DND-41 (cell line): Measurements from ENCODE around the gene PTPRN2.

ENCODE experiments used
- ATAC-seq: fragments of 200-7000 bp; cut with Tn5 transposase; 3 replicates; pipeline ENCODE4 v1.9.1; 2021; ENCODE audit warnings: low read depth; ENCODE audit not compliant: insufficient read depth
- DNase-seq: peaks from one replicate; pipeline ENCODE4 v3.0.0-alpha.2; 2020
- H2AFZ ChIP-seq: 2 replicates; pipeline ENCODE4 v1.6.0; 2012; ENCODE audit warnings: low read depth, low read length
- H3K27ac ChIP-seq: 2 replicates; pipeline ENCODE4 v1.5.1; 2012; ENCODE audit warnings: low read length, inconsistent platforms
- H3K27me3 ChIP-seq: fragments of 200-600 bp; sonication (generic); 2 replicates; pipeline ENCODE4 v1.6.0; 2012; ENCODE audit warnings: low read length, mild to moderate bottlenecking, inconsistent platforms; ENCODE audit not compliant: insufficient read depth, poor library complexity
- H3K36me3 ChIP-seq: 2 replicates; pipeline ENCODE4 v1.5.1; 2012; ENCODE audit warnings: low read length, inconsistent platforms; ENCODE audit not compliant: insufficient read depth
- H3K4me1 ChIP-seq: 2 replicates; pipeline ENCODE4 v1.5.1; 2012; ENCODE audit warnings: mild to moderate bottlenecking, low read length; ENCODE audit not compliant: insufficient read depth
- H3K4me2 ChIP-seq: 2 replicates; pipeline ENCODE4 v1.6.0; 2012; ENCODE audit warnings: mild to moderate bottlenecking, moderate library complexity, low read length, inconsistent platforms; ENCODE audit not compliant: insufficient read depth
- H3K4me3 ChIP-seq, 2 experiments: fragments of 200-600 bp in 1 of 2; shearing (Covaris generic) in 1 of 2; 2 replicates each; pipeline ENCODE4 v1.5.1; 2012 to 2016; ENCODE audit warnings: inconsistent platforms in 2 of 2, low read length in 2 of 2, mild to moderate bottlenecking in 2 of 2, low read depth in 1 of 2, moderate library complexity in 1 of 2
- H3K79me2 ChIP-seq: 2 replicates; pipeline ENCODE4 v1.6.0; 2012; ENCODE audit warnings: low read length, inconsistent platforms; ENCODE audit not compliant: insufficient read depth
- H3K9ac ChIP-seq: 2 replicates; pipeline ENCODE4 v1.6.0; 2012; ENCODE audit warnings: low read depth, mild to moderate bottlenecking, inconsistent platforms, low read length, moderate library complexity
- H3K9me3 ChIP-seq: 2 replicates; pipeline ENCODE4 v1.5.1; 2012; ENCODE audit warnings: low read length, moderate library complexity, mild to moderate bottlenecking, inconsistent platforms; ENCODE audit not compliant: insufficient read depth, severe bottlenecking
- H4K20me1 ChIP-seq: 2 replicates; pipeline ENCODE4 v1.6.0; 2012; ENCODE audit warnings: low read length; ENCODE audit not compliant: insufficient read depth
- EZH2 ChIP-seq: IDR thresholded peaks from 3 replicates; pipeline ENCODE4 v1.6.1; 2012; ENCODE audit warnings: borderline replicate concordance, low read depth, mild to moderate bottlenecking, moderate library complexity, low read length, inconsistent platforms; ENCODE audit not compliant: severe bottlenecking
- TF ChIP-seq, protein P1 (sequence below): IDR thresholded peaks from 2 replicates; pipeline ENCODE4 v1.5.1; 2012; ENCODE audit warnings: borderline replicate concordance, low read length, moderate library complexity, mild to moderate bottlenecking; ENCODE audit not compliant: poor library complexity, severe bottlenecking; ENCODE audit errors: extremely low read depth

Gene PTPRN2

DNA sequence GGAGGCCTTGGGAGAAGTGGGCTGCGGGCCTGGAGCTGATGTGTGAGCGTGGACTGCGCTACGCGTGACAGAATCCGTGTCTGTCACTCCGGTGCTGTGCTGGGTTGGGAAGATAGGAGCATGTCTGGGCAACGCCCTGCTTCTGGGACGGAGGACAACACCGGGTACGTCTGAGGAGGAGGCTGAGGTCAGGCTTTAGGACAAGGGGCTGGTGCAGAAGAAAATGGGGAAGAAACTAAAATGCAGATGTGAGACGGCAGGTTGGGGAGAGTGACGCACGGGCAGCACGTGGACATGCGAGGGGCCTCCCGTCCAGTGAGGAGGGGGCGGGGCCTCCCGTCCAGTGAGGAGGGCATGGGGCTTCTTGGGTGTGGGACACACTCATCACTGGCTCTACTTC is 1043.4 kb downstream of the PTPRN2 start:
- no peak for DNase-seq
- Histone ChIP-seq H2AFZ (no peak overlapping the region), H3K9ac (no peak overlapping the region), H3K4me3 (no peak overlapping the region), H3K4me1 (no peaks in the 10 kb centered on the region), H3K27ac (no peak overlapping the region), H3K79me2 (no peaks in the 10 kb centered on the region), H3K36me3 (peaks cover 85% of the 10 kb centered on the region), H3K9me3 (no peaks in the 10 kb centered on the region), H3K4me2 (no peak overlapping the region), H3K27me3 (no peaks in the 10 kb centered on the region), H4K20me1 (0 out of 2 replicates have a peak, but pooled peaks cover 3% of the 10 kb centered on the region)
- ATAC-seq: no peak
- no peak for TF ChIP-seq EZH2
- TF ChIP-seq, protein P1, sequence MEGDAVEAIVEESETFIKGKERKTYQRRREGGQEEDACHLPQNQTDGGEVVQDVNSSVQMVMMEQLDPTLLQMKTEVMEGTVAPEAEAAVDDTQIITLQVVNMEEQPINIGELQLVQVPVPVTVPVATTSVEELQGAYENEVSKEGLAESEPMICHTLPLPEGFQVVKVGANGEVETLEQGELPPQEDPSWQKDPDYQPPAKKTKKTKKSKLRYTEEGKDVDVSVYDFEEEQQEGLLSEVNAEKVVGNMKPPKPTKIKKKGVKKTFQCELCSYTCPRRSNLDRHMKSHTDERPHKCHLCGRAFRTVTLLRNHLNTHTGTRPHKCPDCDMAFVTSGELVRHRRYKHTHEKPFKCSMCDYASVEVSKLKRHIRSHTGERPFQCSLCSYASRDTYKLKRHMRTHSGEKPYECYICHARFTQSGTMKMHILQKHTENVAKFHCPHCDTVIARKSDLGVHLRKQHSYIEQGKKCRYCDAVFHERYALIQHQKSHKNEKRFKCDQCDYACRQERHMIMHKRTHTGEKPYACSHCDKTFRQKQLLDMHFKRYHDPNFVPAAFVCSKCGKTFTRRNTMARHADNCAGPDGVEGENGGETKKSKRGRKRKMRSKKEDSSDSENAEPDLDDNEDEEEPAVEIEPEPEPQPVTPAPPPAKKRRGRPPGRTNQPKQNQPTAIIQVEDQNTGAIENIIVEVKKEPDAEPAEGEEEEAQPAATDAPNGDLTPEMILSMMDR: no peak

DNA sequence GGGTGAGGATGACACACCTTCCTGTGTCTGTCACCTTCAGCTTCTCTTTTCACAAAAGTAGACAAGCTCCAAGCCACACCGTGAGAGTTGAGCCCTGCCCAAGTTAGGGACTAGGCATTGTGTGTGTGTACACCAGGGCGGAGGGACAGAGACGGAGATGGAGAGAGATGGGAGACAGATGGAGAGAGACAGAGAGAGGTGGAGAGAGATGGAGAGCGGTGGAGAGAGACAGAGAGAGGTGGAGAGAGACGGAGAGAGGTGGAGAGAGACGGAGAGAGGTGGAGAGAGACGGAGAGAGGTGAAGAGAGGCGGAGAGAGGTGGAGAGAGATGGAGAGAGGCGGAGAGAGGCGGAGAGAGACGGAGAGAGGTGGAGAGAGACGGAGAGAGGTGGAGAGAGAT is 1043.8 kb downstream of the PTPRN2 start:
- H4K20me1 ChIP-seq: 0 out of 2 replicates have a peak, but pooled peaks cover 3% of the 10 kb centered on the region
- TF ChIP-seq EZH2: no peak
- TF ChIP-seq, protein P1: no peak
- no peaks in the 10 kb centered on the region for H3K9me3 ChIP-seq
- H3K4me2 ChIP-seq: no peak overlapping the region
- H2AFZ ChIP-seq: no peak overlapping the region
- no peak overlapping the region for H3K27ac ChIP-seq
- no peak for ATAC-seq
- no peak overlapping the region for H3K4me3 ChIP-seq
- peaks cover 81% of the 10 kb centered on the region for H3K36me3 ChIP-seq
- no peak for DNase-seq
- H3K79me2 ChIP-seq: no peaks in the 10 kb centered on the region
- H3K27me3 ChIP-seq: no peaks in the 10 kb centered on the region
- H3K9ac ChIP-seq: no peak overlapping the region
- no peaks in the 10 kb centered on the region for H3K4me1 ChIP-seq

- ATAC-seq (no peak), DNase-seq (no peak)
- Histone ChIP-seq H3K4me3 (no peak overlapping the region), H3K9me3 (no peaks in the 10 kb centered on the region), H3K27ac (no peak overlapping the region), H3K79me2 (no peaks in the 10 kb centered on the region), H3K4me1 (no peaks in the 10 kb centered on the region), H3K4me2 (no peak overlapping the region), H3K27me3 (no peaks in the 10 kb centered on the region), H2AFZ (no peak overlapping the region), H3K9ac (no peak overlapping the region), H3K36me3 (peaks cover 76% of the 10 kb centered on the region), H4K20me1 (0 out of 2 replicates have a peak, but pooled peaks cover 3% of the 10 kb centered on the region)
- TF ChIP-seq, protein P1: no peak
These were observed 1044.3 kb downstream of the PTPRN2 start for GRCh38 chr7:157543276-157543675.
